ENCODE data around the gene ZFYVE28.

GRCh38 chr4:2354760-2355159 lies 63.7 kb downstream of the ZFYVE28 start:
- TF ChIP-seq CTCF (IDR thresholded peaks at IDR 0.05) = no peak
- no peak for TF ChIP-seq POLR2A (IDR thresholded peaks at IDR 0.05)

Data from Peyer's patch (tissue), 4 donors.